Common myeloid progenitor, CD34-positive (primary cell): ENCODE data around the gene GRIN3A.

Experiments used
- CTCF ChIA-PET: fragments of 350-600 bp; sonication (Branson Sonifier 250); formaldehyde crosslinking; loops from one replicate; lab custom pipeline; 2021; ENCODE audit warnings: antibody characterized with exemption; lab: Charles Lee
- POLR2A ChIA-PET: fragments of 350-600 bp; sonication (Branson Sonifier 250); formaldehyde crosslinking; loops from one replicate; lab custom pipeline; 2021; ENCODE audit warnings: antibody characterized with exemption; lab: Charles Lee
- DNase-seq, 3 donors: peaks; one replicate each; pipeline versions ENCODE4 v3.0.0 to v3.0.0-alpha.2; 2013
- H3K27ac ChIP-seq, 2 experiments: 1 replicate in 1 of 2; 2 replicates in 1 of 2; pipeline ENCODE4 v1.7.0; 2013; ENCODE audit warnings: inconsistent platforms in 2 of 2, low read length in 2 of 2, mild to moderate bottlenecking in 2 of 2, low read depth in 1 of 2, moderate library complexity in 1 of 2; ENCODE audit not compliant: severe bottlenecking in 2 of 2, insufficient read depth in 1 of 2, poor library complexity in 1 of 2
- H3K27me3 ChIP-seq, 5 experiments: replicated peaks in 2 of 5; 1 replicate in 3 of 5; 2 replicates in 2 of 5; pipeline versions ENCODE4 v1.6.1 to v1.7.0; 2013; ENCODE audit warnings: low read length in 4 of 5, mild to moderate bottlenecking in 2 of 5, moderate library complexity in 2 of 5, inconsistent platforms in 1 of 5; ENCODE audit not compliant: insufficient read depth in 5 of 5, control insufficient read depth in 4 of 5
- H3K36me3 ChIP-seq, 4 experiments: 1 replicate in 2 of 4; 2 replicates in 2 of 4; pipeline versions ENCODE4 v1.6.1 to v1.7.0; 2013; ENCODE audit warnings: low read length in 3 of 4, control low read depth in 1 of 4, mild to moderate bottlenecking in 1 of 4; ENCODE audit not compliant: control insufficient read depth in 4 of 4, insufficient read depth in 4 of 4
- H3K4me1 ChIP-seq, 4 experiments: 1 replicate in 3 of 4; 2 replicates in 1 of 4; pipeline versions ENCODE4 v1.6.1 to v1.7.1; 2013; ENCODE audit warnings: low read length in 3 of 4, mild to moderate bottlenecking in 3 of 4, control low read depth in 1 of 4, inconsistent platforms in 1 of 4, moderate library complexity in 1 of 4; ENCODE audit not compliant: control insufficient read depth in 4 of 4, insufficient read depth in 4 of 4; ENCODE audit errors: control extremely low read depth in 1 of 4
- H3K4me3 ChIP-seq, 7 experiments: 1 replicate in 4 of 7; 2 replicates in 3 of 7; pipeline versions ENCODE4 v1.5.1 to v1.7.0; 2013; ENCODE audit warnings: mild to moderate bottlenecking in 7 of 7, low read length in 6 of 7, moderate library complexity in 6 of 7, inconsistent platforms in 2 of 7, low read depth in 2 of 7, control low read depth in 1 of 7; ENCODE audit not compliant: insufficient read depth in 4 of 7, control insufficient read depth in 1 of 7; ENCODE audit errors: extremely low read depth in 1 of 7
- H3K9me3 ChIP-seq, 5 experiments: 1 replicate in 4 of 5; 2 replicates in 1 of 5; pipeline versions ENCODE4 v1.6.1 to v1.7.1; 2013; ENCODE audit warnings: low read length in 4 of 5, mild to moderate bottlenecking in 2 of 5, inconsistent platforms in 1 of 5, low read depth in 1 of 5, moderate library complexity in 1 of 5; ENCODE audit not compliant: control insufficient read depth in 4 of 5, insufficient read depth in 2 of 5; ENCODE audit errors: control extremely low read depth in 1 of 5
- WGBS: methylation state at CpG from one replicate; pipeline ENCODE4 v1.1.5; 2013; ENCODE audit not compliant: insufficient coverage; 5-methylcytosine and 5-hydroxymethylcytosine counted together

GRIN3A gene

GRCh38 chr9:101683236-101683635 lies 55.2 kb downstream of the GRIN3A start:
- no peak overlapping the region for H3K4me3 ChIP-seq
- H3K4me1 ChIP-seq: no peaks in the 10 kb centered on the region
- ChIA-PET POLR2A (interaction anchor here (0.6 kb wide), 1 partner anchor 20 kb away, joined by 4 read pairs; no protein-coding TSS in a partner anchor), CTCF (no interaction called here)
- no peak for DNase-seq
- no CpG with 5 or more reads among the region's 2 CpGs for WGBS
- no peak overlapping the region for H3K27ac ChIP-seq
- H3K27me3 ChIP-seq: no peaks in the 10 kb centered on the region
- H3K9me3 ChIP-seq: no peaks in the 10 kb centered on the region
- H3K36me3 ChIP-seq: no peaks in the 10 kb centered on the region

GRCh38 chr9:101677861-101678260 lies 60.6 kb downstream of the GRIN3A start:
- Histone ChIP-seq H3K4me3 (no peak overlapping the region), H3K27me3 (no peaks in the 10 kb centered on the region), H3K9me3 (no peaks in the 10 kb centered on the region), H3K27ac (no peak overlapping the region), H3K4me1 (peaks cover 0 to 5% (median 0%) of the 10 kb centered on the region in 4 experiments), H3K36me3 (no peaks in the 10 kb centered on the region)
- DNase-seq: no peak
- POLR2A ChIA-PET: no interaction called here
- CTCF ChIA-PET: interaction anchor here (0.6 to 1.4 kb wide), 3 partner anchors 9 to 110 kb away, joined by 3 to 4 read pairs (median 3); no protein-coding TSS in a partner anchor

GRCh38 chr9:101675341-101675740 lies 63.1 kb downstream of the GRIN3A start:
- no peak overlapping the region for H3K4me3 ChIP-seq
- H3K9me3 ChIP-seq: no peaks in the 10 kb centered on the region
- ChIA-PET POLR2A (no interaction called here), CTCF (no interaction called here)
- H3K4me1 ChIP-seq: peaks cover 0 to 6% (median 0%) of the 10 kb centered on the region in 4 experiments
- no CpG with 5 or more reads among the region's 1 CpG for WGBS
- H3K36me3 ChIP-seq: no peaks in the 10 kb centered on the region
- no peak overlapping the region for H3K27ac ChIP-seq
- no peak for DNase-seq
- H3K27me3 ChIP-seq: no peaks in the 10 kb centered on the region

GRCh38 chr9:101674165-101674564 lies 64.3 kb downstream of the GRIN3A start:
- CTCF ChIA-PET: no interaction called here
- Histone ChIP-seq H3K27me3 (no peaks in the 10 kb centered on the region), H3K9me3 (no peaks in the 10 kb centered on the region), H3K4me3 (no peak overlapping the region), H3K27ac (no peak overlapping the region), H3K36me3 (no peaks in the 10 kb centered on the region), H3K4me1 (peaks cover 0 to 6% (median 0%) of the 10 kb centered on the region in 4 experiments)
- POLR2A ChIA-PET: no interaction called here
- no CpG with 5 or more reads among the region's 1 CpG for WGBS
- peak in 1 of 3 donors; percentile 36 for DNase-seq

GRCh38 chr9:101673642-101674041 lies 64.8 kb downstream of the GRIN3A start:
- no peak overlapping the region for H3K4me3 ChIP-seq
- no peak for DNase-seq
- 88% methylated on average over 1 of the region's 2 CpGs for WGBS
- no peak overlapping the region for H3K27ac ChIP-seq
- no peaks in the 10 kb centered on the region for H3K36me3 ChIP-seq
- ChIA-PET CTCF (interaction anchor here (0.6 kb wide), 1 partner anchor 15 kb away, joined by 3 read pairs; no protein-coding TSS in a partner anchor), POLR2A (no interaction called here)
- peaks cover 0 to 6% (median 0%) of the 10 kb centered on the region in 4 experiments for H3K4me1 ChIP-seq
- no peaks in the 10 kb centered on the region for H3K9me3 ChIP-seq
- H3K27me3 ChIP-seq: no peaks in the 10 kb centered on the region

DNA sequence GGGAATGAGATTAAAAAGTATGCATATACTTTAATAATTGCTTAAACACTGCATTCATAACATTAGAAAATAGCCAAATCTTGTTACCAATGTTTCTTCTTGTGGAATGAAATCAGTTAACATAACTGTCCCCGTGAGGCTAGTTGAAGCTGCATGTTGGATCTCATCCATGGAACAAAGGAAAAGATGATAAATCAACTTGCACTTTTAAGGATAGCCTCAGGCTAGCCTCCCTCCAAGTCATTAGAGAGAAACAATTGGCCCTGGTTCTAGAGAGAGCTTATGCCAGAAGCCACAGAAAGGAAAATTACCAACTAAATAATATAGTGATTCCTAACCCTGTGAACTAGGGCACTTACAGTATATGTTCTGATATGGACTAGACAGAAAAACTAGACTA lies 66.9 kb downstream of the GRIN3A start:
- H3K4me1 ChIP-seq: peaks cover 0 to 6% (median 0%) of the 10 kb centered on the region in 4 experiments
- CTCF ChIA-PET: interaction anchor here (1.2 kb wide), 1 partner anchor 39 kb away, joined by 3 read pairs; no protein-coding TSS in a partner anchor
- H3K4me3 ChIP-seq: no peak overlapping the region
- no peaks in the 10 kb centered on the region for H3K9me3 ChIP-seq
- POLR2A ChIA-PET: no interaction called here
- no CpG with 5 or more reads among the region's 1 CpG for WGBS
- H3K36me3 ChIP-seq: no peaks in the 10 kb centered on the region
- H3K27me3 ChIP-seq: no peaks in the 10 kb centered on the region
- no peak overlapping the region for H3K27ac ChIP-seq
- no peak for DNase-seq

GRCh38 chr9:101668421-101668820 lies 70.0 kb downstream of the GRIN3A start:
- Histone ChIP-seq H3K4me3 (no peak overlapping the region), H3K27me3 (no peaks in the 10 kb centered on the region), H3K9me3 (no peaks in the 10 kb centered on the region), H3K36me3 (no peaks in the 10 kb centered on the region), H3K4me1 (peaks cover 0 to 24% (median 0%) of the 10 kb centered on the region in 4 experiments), H3K27ac (no peak overlapping the region)
- no peak for DNase-seq
- ChIA-PET CTCF (interaction anchor here (0.6 to 1.1 kb wide), 2 partner anchors 10 to 11 kb away, joined by 3 read pairs; no protein-coding TSS in a partner anchor), POLR2A (no interaction called here)
